COR-L47 (cell line): ENCODE data around the gene ALMS1.
"Not testable (repeated sequence)": the region's sequence is repeated elsewhere in the genome, so short reads cannot be mapped to it uniquely, and the experiment has no call there.

Experiments
- DNase-seq: peaks from one replicate; lab custom pipeline; 2025; lab: John Stamatoyannopoulos, UW

ALMS1 gene

GRCh38 chr2:73614105-73614504 lies 228.5 kb downstream of the ALMS1 start:
- DNase-seq, result no peak

- no peak for DNase-seq
These were observed 229.4 kb downstream of the ALMS1 start for GRCh38 chr2:73614997-73615396.

GRCh38 chr2:73619925-73620324 lies 234.3 kb downstream of the ALMS1 start:
- not testable (repeated sequence) for DNase-seq

GRCh38 chr2:73624036-73624435 lies 238.4 kb downstream of the ALMS1 start:
- not testable (repeated sequence) for DNase-seq

GRCh38 chr2:73624625-73625024 lies 239.0 kb downstream of the ALMS1 start:
- not testable (repeated sequence) for DNase-seq

GRCh38 chr2:73626237-73626636 lies 240.6 kb downstream of the ALMS1 start:
- not testable (repeated sequence) for DNase-seq

GRCh38 chr2:73628493-73628892 lies 242.9 kb downstream of the ALMS1 start:
- DNase-seq, result not testable (repeated sequence)

- DNase-seq, result not testable (repeated sequence)
These were observed 245.1 kb downstream of the ALMS1 start for GRCh38 chr2:73630662-73631266.

GRCh38 chr2:73636977-73637376 lies 251.3 kb downstream of the ALMS1 start:
- DNase-seq, result not testable (repeated sequence)

- DNase-seq, result no peak
These were observed 252.8 kb downstream of the ALMS1 start for GRCh38 chr2:73638429-73638828.

- DNase-seq, result no peak
These were observed 254.9 kb downstream of the ALMS1 start for GRCh38 chr2:73640511-73640911.

- no peak for DNase-seq
These were observed 255.5 kb downstream of the ALMS1 start for GRCh38 chr2:73640946-73641766.

GRCh38 chr2:73641767-73642062 lies 256.1 kb downstream of the ALMS1 start:
- no peak for DNase-seq

- DNase-seq, result no peak
These were observed 256.8 kb downstream of the ALMS1 start, which contains the start of gene NAT8 for GRCh38 chr2:73642338-73643018. Gene NAT8, minus strand, starts transcription at chr2:73642422. Its CDS starts 794 bp downstream, at chr2:73641628.

- not testable (repeated sequence) for DNase-seq
These were observed 262.1 kb downstream of the ALMS1 start for GRCh38 chr2:73647690-73648089.

GRCh38 chr2:73651591-73652230 lies 266.1 kb downstream of the ALMS1 start:
- no peak for DNase-seq

- no peak for DNase-seq
These were observed 266.7 kb downstream of the ALMS1 start for GRCh38 chr2:73652348-73652747.

GRCh38 chr2:73654175-73654574 lies 268.5 kb downstream of the ALMS1 start:
- DNase-seq, result no peak
